Fibroblast of pulmonary artery (primary cell): ENCODE data around the gene ZNRD2.

Experiments
- DNase-seq: peaks from one replicate; pipeline ENCODE4 v3.0.0-alpha.2; 2010; ENCODE audit warnings: low read depth
- H3K4me3 ChIP-seq: replicated peaks from 2 replicates; pipeline ENCODE4 v1.5.1; 2011; ENCODE audit warnings: low read depth, mild to moderate bottlenecking, control low read depth, low read length, moderate library complexity
- TF ChIP-seq, protein P1 (sequence below): IDR thresholded peaks from 2 replicates; pipeline ENCODE4 v1.5.1; 2011; ENCODE audit warnings: mild to moderate bottlenecking, control low read depth, low read length, inconsistent platforms; ENCODE audit errors: missing control alignments

ZNRD2 gene

DNA sequence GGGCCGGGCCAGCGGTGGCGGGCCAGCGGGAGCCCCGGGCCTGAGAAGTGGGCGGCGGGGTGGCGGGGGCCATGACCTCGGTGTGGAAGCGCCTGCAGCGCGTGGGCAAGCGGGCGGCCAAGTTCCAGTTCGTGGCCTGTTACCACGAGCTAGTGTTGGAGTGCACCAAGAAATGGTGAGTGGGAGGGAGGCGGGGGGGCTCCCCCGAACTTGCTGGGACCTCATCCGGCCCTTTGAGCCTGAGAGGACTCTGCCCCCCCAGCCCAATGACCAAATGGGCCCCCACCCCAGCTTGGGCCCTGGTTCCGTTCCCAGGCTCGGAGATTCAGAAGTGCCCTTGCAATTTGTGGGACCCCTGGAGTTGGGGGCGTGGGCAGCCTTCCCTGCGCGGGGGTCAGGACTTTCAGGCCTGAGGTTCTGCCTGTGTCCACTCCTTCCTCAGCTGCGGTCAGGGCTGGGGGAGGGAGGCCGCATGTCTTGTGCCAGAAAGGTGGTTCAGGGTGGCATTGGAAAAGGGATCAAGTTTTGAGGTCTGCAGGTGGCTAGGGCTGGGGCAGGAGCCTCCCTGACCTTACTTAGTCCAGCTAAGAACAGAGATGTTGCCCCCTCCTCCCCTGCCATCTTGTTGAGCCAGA is 6.1 kb downstream of the ZNRD2 start:
- no peak for DNase-seq
- H3K4me3 ChIP-seq, result peak overlapping the region; percentile 65
- TF ChIP-seq, protein P1, sequence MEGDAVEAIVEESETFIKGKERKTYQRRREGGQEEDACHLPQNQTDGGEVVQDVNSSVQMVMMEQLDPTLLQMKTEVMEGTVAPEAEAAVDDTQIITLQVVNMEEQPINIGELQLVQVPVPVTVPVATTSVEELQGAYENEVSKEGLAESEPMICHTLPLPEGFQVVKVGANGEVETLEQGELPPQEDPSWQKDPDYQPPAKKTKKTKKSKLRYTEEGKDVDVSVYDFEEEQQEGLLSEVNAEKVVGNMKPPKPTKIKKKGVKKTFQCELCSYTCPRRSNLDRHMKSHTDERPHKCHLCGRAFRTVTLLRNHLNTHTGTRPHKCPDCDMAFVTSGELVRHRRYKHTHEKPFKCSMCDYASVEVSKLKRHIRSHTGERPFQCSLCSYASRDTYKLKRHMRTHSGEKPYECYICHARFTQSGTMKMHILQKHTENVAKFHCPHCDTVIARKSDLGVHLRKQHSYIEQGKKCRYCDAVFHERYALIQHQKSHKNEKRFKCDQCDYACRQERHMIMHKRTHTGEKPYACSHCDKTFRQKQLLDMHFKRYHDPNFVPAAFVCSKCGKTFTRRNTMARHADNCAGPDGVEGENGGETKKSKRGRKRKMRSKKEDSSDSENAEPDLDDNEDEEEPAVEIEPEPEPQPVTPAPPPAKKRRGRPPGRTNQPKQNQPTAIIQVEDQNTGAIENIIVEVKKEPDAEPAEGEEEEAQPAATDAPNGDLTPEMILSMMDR, result no peak

DNA sequence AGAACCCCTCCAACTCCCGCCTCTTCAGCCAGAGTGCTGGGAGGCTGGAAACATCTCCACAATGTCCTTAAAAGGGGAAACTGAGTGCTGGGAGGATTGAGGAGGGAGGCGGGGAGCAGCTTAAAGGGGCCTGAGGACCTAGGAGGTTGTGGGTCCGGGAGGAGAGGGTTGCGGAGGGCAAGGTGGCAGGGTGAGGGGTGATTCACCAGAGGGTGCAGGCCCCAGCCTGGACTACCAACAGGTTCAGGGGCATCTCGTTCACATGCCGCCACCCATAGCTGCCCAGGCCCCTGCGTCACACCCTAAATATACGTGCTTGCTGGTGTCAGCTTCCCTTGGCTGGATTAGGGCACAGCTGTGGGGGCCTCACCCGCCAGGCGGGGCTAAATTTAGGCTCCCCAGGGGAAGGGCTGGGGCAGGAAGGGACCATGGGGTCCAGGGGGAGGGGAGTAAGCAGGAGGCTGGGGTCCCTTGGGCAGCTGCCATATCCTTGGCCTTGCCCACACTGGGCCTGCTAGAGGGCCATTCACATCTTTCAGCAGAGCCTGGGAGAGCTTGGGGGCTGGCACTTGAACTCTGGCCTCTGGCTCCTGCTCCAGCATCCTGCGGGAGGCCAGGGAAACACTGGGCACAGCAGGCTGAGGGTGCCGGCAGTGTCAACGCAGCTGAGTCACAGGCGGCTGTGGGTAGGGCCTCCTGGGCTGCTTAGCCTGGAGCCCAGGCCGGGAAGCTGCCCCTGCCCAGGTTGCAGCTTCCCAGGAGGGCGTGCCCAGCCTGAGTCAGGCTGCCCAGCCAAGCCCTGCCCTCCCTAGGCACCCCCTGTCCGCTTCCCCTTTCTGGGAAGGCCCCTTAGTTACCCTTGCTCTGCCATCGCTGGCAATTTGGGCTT is 6.8 kb downstream of the ZNRD2 start:
- DNase-seq, result peak; percentile 51

DNA sequence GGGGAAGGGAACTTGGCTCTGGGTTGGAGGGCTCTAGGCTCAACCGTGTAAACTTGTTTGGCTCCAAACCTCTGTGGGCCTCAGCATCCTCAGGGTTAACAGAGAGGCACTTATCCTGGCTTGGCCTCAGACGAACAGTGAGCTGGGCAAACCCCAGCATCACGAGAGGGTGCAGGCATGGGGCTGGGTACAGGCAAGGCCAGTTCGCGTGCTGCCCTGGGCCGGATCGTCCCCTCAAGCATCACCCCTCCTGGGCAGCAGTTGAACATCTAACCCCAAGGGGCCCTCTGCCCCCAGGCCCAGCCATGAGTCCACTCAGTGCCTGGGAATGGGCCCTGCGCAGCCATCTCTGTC is 7.5 kb downstream of the ZNRD2 start:
- TF ChIP-seq, protein P1, result no peak
- H3K4me3 ChIP-seq, result peak overlapping the region; percentile 65
- DNase-seq, result no peak

More for the DNA sequence above, 6.8 kb downstream of the ZNRD2 start:
- peak overlapping the region; percentile 65 for H3K4me3 ChIP-seq
- TF ChIP-seq, protein P1, result no peak

DNA sequence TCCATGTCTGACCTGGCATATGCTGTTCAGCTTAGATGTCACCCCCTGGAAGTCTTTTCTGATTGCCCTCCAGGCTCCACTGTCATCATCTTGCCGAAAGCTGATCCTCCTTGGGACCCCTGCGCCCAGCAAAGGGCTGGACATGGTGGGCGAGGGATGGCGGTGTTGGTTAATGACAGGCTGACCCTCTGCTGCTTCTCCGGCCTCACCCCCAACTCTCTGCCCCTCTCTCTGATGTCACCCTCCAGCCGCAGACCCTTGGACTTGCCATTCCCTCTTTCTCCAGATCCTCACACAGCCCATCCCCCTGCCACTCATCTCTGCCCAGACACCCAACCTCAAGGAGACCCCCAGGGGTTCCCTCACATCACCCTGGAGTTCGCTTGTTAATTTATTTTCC is 7.9 kb downstream of the ZNRD2 start:
- no peak overlapping the region for H3K4me3 ChIP-seq
- TF ChIP-seq, protein P1, result no peak
- no peak for DNase-seq

DNA sequence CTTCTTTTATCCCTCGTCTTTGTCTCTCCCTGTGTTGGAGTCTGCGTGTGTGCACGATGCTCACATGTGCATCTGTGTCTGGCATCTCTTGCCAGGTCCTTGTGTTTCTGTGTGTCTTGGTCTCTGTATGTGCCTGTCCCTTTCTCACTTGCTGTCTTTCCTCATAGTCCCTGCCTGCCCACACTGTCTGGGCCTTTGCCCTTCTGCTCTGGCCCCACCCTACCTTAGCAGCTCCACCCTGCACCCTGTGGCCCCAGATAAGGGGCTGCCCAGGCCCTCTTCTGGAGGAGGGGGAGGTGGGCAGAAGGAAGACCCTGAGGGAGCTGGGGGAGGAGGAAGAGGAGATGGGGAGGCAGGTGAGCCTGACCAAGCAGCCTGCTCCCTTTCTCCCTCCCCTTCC is 8.4 kb downstream of the ZNRD2 start:
- no peak for DNase-seq
- H3K4me3 ChIP-seq, result no peak overlapping the region
- TF ChIP-seq, protein P1, result no peak

DNA sequence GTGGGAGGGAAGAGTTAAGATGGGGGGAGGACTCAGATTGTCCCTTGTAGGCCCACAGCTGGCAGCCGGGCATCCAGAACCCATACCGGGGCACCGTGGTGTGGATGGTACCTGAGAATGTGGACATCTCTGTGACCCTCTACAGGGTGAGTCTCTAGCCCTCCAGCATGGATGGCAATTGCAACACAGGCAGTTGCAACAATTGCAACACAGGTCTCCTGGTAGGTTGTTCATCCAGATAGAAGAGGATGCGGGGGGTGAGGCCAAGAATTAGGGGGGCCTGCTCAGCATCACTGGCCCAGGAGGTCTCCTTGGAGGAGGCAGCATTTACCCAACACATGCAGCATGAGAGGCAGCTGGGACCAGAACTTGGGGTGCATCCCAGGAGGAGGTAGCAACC is 9.0 kb downstream of the ZNRD2 start:
- TF ChIP-seq, protein P1, result no peak
- DNase-seq, result no peak
- no peak overlapping the region for H3K4me3 ChIP-seq
